CD8-positive, alpha-beta memory T cell (primary cell): ENCODE results near the gene UBXN2A. TPM values are rescaled to one million over a fixed set of nuclear protein-coding genes. Genes with fewer than 3 reads are reported as not detected.

Experiments used
- CTCF ChIA-PET: fragments of 350-600 bp; sonication (Branson Sonifier 250); formaldehyde crosslinking; loops from one replicate; lab custom pipeline; 2021; ENCODE audit warnings: antibody characterized with exemption; lab: Charles Lee
- POLR2A ChIA-PET: fragments of 350-600 bp; sonication (Branson Sonifier 250); formaldehyde crosslinking; loops from one replicate; lab custom pipeline; 2021; ENCODE audit warnings: antibody characterized with exemption; lab: Charles Lee
- DNase-seq, 5 donors: peaks; one replicate each; pipeline versions ENCODE4 v3.0.0 to v3.0.0-alpha.2; 2020 to 2022; ENCODE audit warnings: mixed read lengths in 1 of 5
- H3K27ac ChIP-seq: one replicate; pipeline ENCODE4 v1.7.0; 2013; ENCODE audit warnings: low read depth, mild to moderate bottlenecking, low read length, moderate library complexity
- H3K27me3 ChIP-seq: 2 replicates; pipeline ENCODE4 v1.7.0; 2013; ENCODE audit warnings: low read length, mild to moderate bottlenecking; ENCODE audit not compliant: insufficient read depth, poor library complexity, severe bottlenecking
- H3K36me3 ChIP-seq: 2 replicates; pipeline ENCODE4 v1.7.0; 2013; ENCODE audit warnings: mild to moderate bottlenecking, low read length, moderate library complexity; ENCODE audit not compliant: insufficient read depth
- H3K4me1 ChIP-seq: 2 replicates; pipeline ENCODE4 v1.7.0; 2013; ENCODE audit warnings: mild to moderate bottlenecking, low read length, moderate library complexity; ENCODE audit not compliant: insufficient read depth
- H3K4me3 ChIP-seq: 2 replicates; pipeline ENCODE4 v1.7.0; 2013; ENCODE audit warnings: mild to moderate bottlenecking, low read length
- H3K9me3 ChIP-seq: 2 replicates; pipeline ENCODE4 v1.7.0; 2013; ENCODE audit warnings: mild to moderate bottlenecking, low read length
- H3K27ac Mint-ChIP-seq, 8 donors: one replicate each; pipeline ENCODE4 v1.8.0; 2020 to 2021; ENCODE audit warnings: mixed read lengths in 8 of 8, mild to moderate bottlenecking in 6 of 8, inconsistent platforms in 3 of 8, moderate library complexity in 3 of 8
- H3K27me3 Mint-ChIP-seq, 2 donors: one replicate each; pipeline ENCODE4 v1.8.0; 2020 to 2021; ENCODE audit warnings: mixed read lengths in 2 of 2, mild to moderate bottlenecking in 1 of 2, moderate library complexity in 1 of 2
- H3K36me3 Mint-ChIP-seq, 3 donors: one replicate each; pipeline ENCODE4 v1.8.0; 2020 to 2021; ENCODE audit warnings: mixed read lengths in 3 of 3, inconsistent platforms in 1 of 3, mild to moderate bottlenecking in 1 of 3
- H3K4me1 Mint-ChIP-seq, 3 donors: one replicate each; pipeline ENCODE4 v1.8.0; 2020 to 2021; ENCODE audit warnings: mixed read lengths in 3 of 3, inconsistent platforms in 1 of 3, mild to moderate bottlenecking in 1 of 3
- H3K4me3 Mint-ChIP-seq, 7 donors: one replicate each; pipeline ENCODE4 v1.8.0; 2020 to 2021; ENCODE audit warnings: mixed read lengths in 7 of 7, mild to moderate bottlenecking in 6 of 7, moderate library complexity in 4 of 7, inconsistent platforms in 2 of 7
- H3K9me3 Mint-ChIP-seq, 5 donors: one replicate each; pipeline ENCODE4 v1.8.0; 2020 to 2022; ENCODE audit warnings: mixed read lengths in 5 of 5, mild to moderate bottlenecking in 3 of 5, moderate library complexity in 2 of 5, inconsistent platforms in 1 of 5
- polyA plus RNA-seq: library from polyadenylated mRNA; unstranded; fragments of 300-500 nt; fragmentation: Illumina TruSeq; gene quantifications from one replicate; pipeline ENCODE4 v1.2.3, GENCODE V29; 2021
- total RNA-seq, 2 experiments: library from RNA; stranded (reverse); gene quantifications; one replicate each; pipeline ENCODE4 v1.2.3, GENCODE V29; 2021

Gene UBXN2A
- total and polyA plus RNA-seq, 3 experiments from 2014 or later, result 13.3 to 14.3 (median 13.9) TPM

DNA sequence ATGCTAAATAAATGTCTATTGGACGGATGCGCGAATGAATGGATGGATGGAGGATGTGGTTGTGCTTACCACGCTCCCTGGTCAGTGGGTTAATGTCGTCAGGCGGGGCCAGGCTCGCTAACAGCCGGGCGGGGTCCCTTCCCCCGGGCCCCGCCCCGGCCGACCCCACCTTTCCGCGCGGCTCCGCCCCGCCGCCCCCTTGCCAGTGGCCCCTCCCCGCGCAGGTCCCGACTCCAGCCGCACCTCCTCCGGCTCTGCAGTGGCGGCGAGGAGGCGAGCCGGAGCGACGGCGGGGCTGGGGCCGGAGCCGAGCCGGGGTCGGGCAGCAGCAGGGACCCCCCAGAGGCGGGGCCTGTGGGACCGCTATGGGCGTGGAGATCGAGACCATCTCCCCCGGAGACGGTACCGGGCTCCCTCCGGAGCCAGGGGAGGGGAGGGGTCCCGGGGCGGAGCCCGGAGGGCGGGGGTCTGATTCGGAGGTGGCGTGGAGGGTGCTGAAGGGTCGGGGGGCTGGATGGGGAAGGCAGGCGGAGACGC, 109.3 kb downstream of the UBXN2A start, which contains the start of gene FKBP1B:
Gene FKBP1B, plus strand, starts transcription at position 257 of the 537 bp plus-strand sequence. Its CDS starts 109 bp downstream, at position 366.
- H3K9me3 ChIP-seq, result no peaks in the 10 kb centered on the region
- ChIA-PET CTCF (interaction anchor here (2.5 to 3.2 kb wide), 2 partner anchors 35 to 123 kb away, joined by 11 to 14 read pairs; partner anchors contain the start of genes ATAD2B and TP53I3), POLR2A (interaction anchor here (1.1 to 1.4 kb wide), 2 partner anchors 27 to 123 kb away, joined by 3 to 7 read pairs; partner anchors contain the start of gene ATAD2B)
- peak; percentile 34 to 79 (median 62) for DNase-seq
- H3K27me3 ChIP-seq, result peaks cover 7% of the 10 kb centered on the region
- H3K4me1 ChIP-seq, result peaks cover 22% of the 10 kb centered on the region
- Mint-ChIP-seq H3K4me3 (peak within 1 kb of the TSS in 2 of 7 donors; percentile 82 to 92), H3K9me3 (no peaks in the 10 kb centered on the region), H3K27me3 (peaks cover 0 to 2% of the 10 kb centered on the region in 2 donors), H3K4me1 (peaks cover 22 to 36% (median 35%) of the 10 kb centered on the region in 3 donors), H3K27ac (peak within 1 kb of the TSS in 4 of 8 donors; percentile 22 to 61 (median 52)), H3K36me3 (peaks cover 0 to 3% (median 0%) of the 10 kb centered on the region in 3 donors)
- no peak within 1 kb of the TSS for H3K27ac ChIP-seq
- peak within 1 kb of the TSS; percentile 51 for H3K4me3 ChIP-seq
- no peaks in the 10 kb centered on the region for H3K36me3 ChIP-seq

DNA sequence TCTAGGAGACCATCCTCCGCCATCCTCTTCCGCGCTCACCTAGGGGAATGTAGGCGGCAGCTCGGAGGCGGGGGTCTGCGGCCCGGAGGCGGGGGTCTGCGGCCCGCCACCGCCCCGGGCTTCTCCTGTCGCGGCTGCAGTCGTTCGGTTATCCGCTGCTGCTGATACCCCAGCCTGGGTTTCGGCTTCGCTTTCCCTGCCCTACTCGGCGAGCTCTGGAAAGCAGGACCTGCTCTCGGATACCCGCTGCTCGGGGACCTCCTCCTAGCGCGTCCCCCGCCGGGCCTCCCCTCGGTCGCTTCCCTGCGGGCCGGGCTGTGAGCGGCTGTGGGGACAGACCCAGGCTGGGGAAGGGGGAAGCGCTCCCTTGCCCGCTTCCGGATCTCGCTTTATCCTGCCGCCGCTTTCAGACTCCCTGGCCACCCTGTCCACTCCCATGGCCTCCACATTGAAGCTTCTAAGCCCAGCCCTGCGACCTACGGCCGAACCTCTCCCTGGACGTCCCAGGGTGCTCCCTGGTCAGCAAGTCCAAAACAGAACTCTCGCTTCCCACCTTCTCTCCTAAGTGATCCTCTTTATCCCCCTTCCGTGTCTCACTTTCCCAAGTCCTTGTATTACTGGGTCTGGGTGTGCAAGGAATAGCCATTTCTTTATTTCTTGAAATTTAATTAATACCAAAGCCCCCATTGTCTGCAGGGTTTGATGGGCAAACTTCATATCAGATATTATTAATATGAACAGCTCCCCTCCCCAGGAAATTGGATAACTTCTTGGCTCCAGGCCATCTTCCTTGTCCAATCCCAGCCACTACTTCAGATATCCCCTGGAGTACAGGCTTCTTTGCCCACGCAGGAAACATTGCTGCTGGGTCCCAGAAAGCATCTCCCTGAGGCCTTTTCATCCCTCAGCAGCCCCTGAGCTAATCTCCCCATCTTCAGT, 110.0 kb downstream of the UBXN2A start:
- no peaks in the 10 kb centered on the region for H3K9me3 ChIP-seq
- no peak for DNase-seq
- POLR2A ChIA-PET, result no interaction called here
- peaks cover 7% of the 10 kb centered on the region for H3K27me3 ChIP-seq
- Mint-ChIP-seq H3K36me3 (peaks cover 0 to 3% (median 0%) of the 10 kb centered on the region in 3 donors), H3K9me3 (no peaks in the 10 kb centered on the region), H3K4me3 (peak overlapping the region in 2 of 7 donors; percentile 30 to 92), H3K4me1 (peaks cover 19 to 30% (median 29%) of the 10 kb centered on the region in 3 donors), H3K27me3 (peaks cover 0 to 2% of the 10 kb centered on the region in 2 donors), H3K27ac (no peak overlapping the region)
- H3K4me1 ChIP-seq, result peaks cover 22% of the 10 kb centered on the region
- CTCF ChIA-PET, result interaction anchor here (1.1 to 3.2 kb wide), 4 partner anchors 26 to 123 kb away, joined by 3 to 14 read pairs (median 8); partner anchors contain the start of genes ATAD2B, SF3B6 and TP53I3
- no peak overlapping the region for H3K27ac ChIP-seq
- H3K4me3 ChIP-seq, result peak overlapping the region; percentile 51
- no peaks in the 10 kb centered on the region for H3K36me3 ChIP-seq

DNA sequence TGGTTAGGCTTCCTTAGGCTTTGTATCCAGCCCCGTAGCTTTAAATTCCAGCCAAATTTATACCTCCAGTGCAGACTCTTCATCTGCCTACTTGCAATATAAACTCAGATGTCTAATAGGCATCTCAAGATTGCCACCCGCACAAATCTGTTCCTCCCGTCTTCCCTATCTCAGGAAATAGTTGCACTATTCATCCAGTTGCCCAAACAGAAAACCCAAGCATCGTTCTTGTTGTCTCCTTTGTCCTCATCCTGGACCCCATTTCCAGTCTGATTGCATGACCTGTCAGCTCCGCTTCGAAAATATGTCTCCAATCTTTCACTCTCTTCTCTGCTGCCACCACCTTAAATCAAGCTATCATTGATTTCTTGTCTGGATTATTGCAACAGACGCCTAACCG, 111.6 kb downstream of the UBXN2A start:
- H3K4me3 ChIP-seq, result no peak overlapping the region
- CTCF ChIA-PET, result interaction anchor here (1.3 to 3.2 kb wide), 2 partner anchors 27 to 32 kb away, joined by 3 to 14 read pairs; partner anchors contain the start of gene TP53I3
- Mint-ChIP-seq H3K9me3 (no peaks in the 10 kb centered on the region), H3K27me3 (peaks cover 0 to 2% of the 10 kb centered on the region in 2 donors), H3K4me3 (no peak overlapping the region), H3K27ac (no peak overlapping the region), H3K4me1 (peaks cover 13 to 21% (median 20%) of the 10 kb centered on the region in 3 donors), H3K36me3 (peaks cover 0 to 3% (median 0%) of the 10 kb centered on the region in 3 donors)
- H3K9me3 ChIP-seq, result no peaks in the 10 kb centered on the region
- peaks cover 7% of the 10 kb centered on the region for H3K27me3 ChIP-seq
- no peak overlapping the region for H3K27ac ChIP-seq
- no peaks in the 10 kb centered on the region for H3K36me3 ChIP-seq
- peaks cover 14% of the 10 kb centered on the region for H3K4me1 ChIP-seq
- DNase-seq, result no peak
- POLR2A ChIA-PET, result no interaction called here

- no peak for DNase-seq
- Histone ChIP-seq H3K27me3 (peaks cover 7% of the 10 kb centered on the region), H3K36me3 (no peaks in the 10 kb centered on the region), H3K4me1 (peaks cover 9% of the 10 kb centered on the region), H3K4me3 (no peak overlapping the region), H3K27ac (no peak overlapping the region), H3K9me3 (no peaks in the 10 kb centered on the region)
- ChIA-PET POLR2A (interaction anchor here (0.8 kb wide), 1 partner anchor 20 kb away, joined by 3 read pairs; no protein-coding TSS in a partner anchor), CTCF (no interaction called here)
- H3K4me3 Mint-ChIP-seq, result peak overlapping the region in 1 of 7 donors; percentile 57
- peaks cover 0 to 2% of the 10 kb centered on the region in 2 donors for H3K27me3 Mint-ChIP-seq
- H3K27ac Mint-ChIP-seq, result no peak overlapping the region
- peaks cover 4 to 11% (median 9%) of the 10 kb centered on the region in 3 donors for H3K4me1 Mint-ChIP-seq
- no peaks in the 10 kb centered on the region for H3K9me3 Mint-ChIP-seq
- H3K36me3 Mint-ChIP-seq, result no peaks in the 10 kb centered on the region
These were observed 112.7 kb downstream of the UBXN2A start for GRCh38 chr2:24052951-24053350.

Other genes starting within 250 kb of the UBXN2A start
- 10 to 100 TPM; 15.4 to 16.8 TPM for gene ATAD2B, start 13.3 kb upstream of the UBXN2A start, total RNA-seq
- gene ATAD2B, start 13.3 kb upstream of the UBXN2A start, polyA plus RNA-seq, result 10.4 TPM
- under 1 TPM in 1 of 2 experiments, not detected in 1; 0.24 TPM for gene MFSD2B, start 69.6 kb downstream of the UBXN2A start, total RNA-seq
- not detected for gene MFSD2B, start 69.6 kb downstream of the UBXN2A start, polyA plus RNA-seq
- gene WDCP, start 106.9 kb downstream of the UBXN2A start, total RNA-seq, result 10 to 100 TPM; 29.4 to 31.9 TPM
- gene WDCP, start 106.9 kb downstream of the UBXN2A start, polyA plus RNA-seq, result 4.3 TPM
- gene FKBP1B, start 109.3 kb downstream of the UBXN2A start, total RNA-seq, result 1 to 10 TPM; 2.5 to 3.7 TPM
- gene FKBP1B, start 109.3 kb downstream of the UBXN2A start, polyA plus RNA-seq, result 5.3 TPM
- gene SF3B6, start 135.9 kb downstream of the UBXN2A start, total RNA-seq, result 100 to 1,000 TPM; 141 to 146 TPM
- gene SF3B6, start 135.9 kb downstream of the UBXN2A start, polyA plus RNA-seq, result 181 TPM
- gene TP53I3, start 144.4 kb downstream of the UBXN2A start, total RNA-seq, result 1 to 10 TPM; 3.9 to 4.3 TPM
- gene TP53I3, start 144.4 kb downstream of the UBXN2A start, polyA plus RNA-seq, result not detected
- under 1 TPM in 1 of 2 experiments, not detected in 1; 0.35 TPM for gene PFN4, start 182.9 kb downstream of the UBXN2A start, total RNA-seq
- not detected for gene PFN4, start 182.9 kb downstream of the UBXN2A start, polyA plus RNA-seq
- gene FAM228B, start 183.0 kb downstream of the UBXN2A start, total RNA-seq, result 1 to 10 TPM; 4.3 to 6.0 TPM
- gene FAM228B, start 183.0 kb downstream of the UBXN2A start, polyA plus RNA-seq, result 9.2 TPM
- gene FAM228A, start 234.6 kb downstream of the UBXN2A start, total RNA-seq, result not detected
- not detected for gene FAM228A, start 234.6 kb downstream of the UBXN2A start, polyA plus RNA-seq